ENCODE data around the gene C2CD4C.
A peak's percentile ranks its signal among the peaks of the same experiment; 100 is the strongest.

Gene C2CD4C

GRCh38 chr19:408902-409515, at the start of gene C2CD4C:
C2CD4C (minus strand) TSS chr19:409147; CDS start chr19:408361, 786 bp downstream.
- no peak for TF ChIP-seq CTCF (IDR thresholded peaks at IDR 0.05; ENCODE audit: insufficient read depth, low read depth, low read length, missing control alignments)
- peak; percentile 15 for DNase-seq (ENCODE audit: low read depth)
- H3K4me3 ChIP-seq (ENCODE audit: low read length), result no peak within 1 kb of the TSS

- no peak for DNase-seq (ENCODE audit: low read depth)
- H3K4me3 ChIP-seq (ENCODE audit: low read length), result no peak overlapping the region
- TF ChIP-seq CTCF (IDR thresholded peaks at IDR 0.05; ENCODE audit: insufficient read depth, low read depth, low read length, missing control alignments), result no peak
Observed at GRCh38 chr19:458091-459042, 49.4 kb upstream of the C2CD4C start.

- no peak for DNase-seq (ENCODE audit: low read depth)
- H3K4me3 ChIP-seq (ENCODE audit: low read length), result no peak overlapping the region
- no peak for TF ChIP-seq CTCF (IDR thresholded peaks at IDR 0.05; ENCODE audit: insufficient read depth, low read depth, low read length, missing control alignments)
Observed at GRCh38 chr19:457636-458035, 48.7 kb upstream of the C2CD4C start.

GRCh38 chr19:456547-457110, 47.7 kb upstream of the C2CD4C start:
- TF ChIP-seq CTCF (IDR thresholded peaks at IDR 0.05; ENCODE audit: insufficient read depth, low read depth, low read length, missing control alignments), result no peak
- no peak overlapping the region for H3K4me3 ChIP-seq (ENCODE audit: low read length)
- DNase-seq (ENCODE audit: low read depth), result no peak

GRCh38 chr19:455851-456546, 47.1 kb upstream of the C2CD4C start:
- DNase-seq (ENCODE audit: low read depth), result no peak
- TF ChIP-seq CTCF (IDR thresholded peaks at IDR 0.05; ENCODE audit: insufficient read depth, low read depth, low read length, missing control alignments), result no peak
- no peak overlapping the region for H3K4me3 ChIP-seq (ENCODE audit: low read length)

GRCh38 chr19:455031-455705, 46.2 kb upstream of the C2CD4C start:
- H3K4me3 ChIP-seq (ENCODE audit: low read length), result no peak overlapping the region
- no peak for TF ChIP-seq CTCF (IDR thresholded peaks at IDR 0.05; ENCODE audit: insufficient read depth, low read depth, low read length, missing control alignments)
- DNase-seq (ENCODE audit: low read depth), result no peak
